HG03039 (cell line): ENCODE measurements around the gene IRF3.

ENCODE experiments used
- ATAC-seq: cut with Tn5 transposase; IDR thresholded peaks from one replicate; pipeline ENCODE4 v1.9.1; 2021; ENCODE audit warnings: mild to moderate bottlenecking, moderate library complexity; ENCODE audit not compliant: unreplicated experiment

Gene IRF3

DNA sequence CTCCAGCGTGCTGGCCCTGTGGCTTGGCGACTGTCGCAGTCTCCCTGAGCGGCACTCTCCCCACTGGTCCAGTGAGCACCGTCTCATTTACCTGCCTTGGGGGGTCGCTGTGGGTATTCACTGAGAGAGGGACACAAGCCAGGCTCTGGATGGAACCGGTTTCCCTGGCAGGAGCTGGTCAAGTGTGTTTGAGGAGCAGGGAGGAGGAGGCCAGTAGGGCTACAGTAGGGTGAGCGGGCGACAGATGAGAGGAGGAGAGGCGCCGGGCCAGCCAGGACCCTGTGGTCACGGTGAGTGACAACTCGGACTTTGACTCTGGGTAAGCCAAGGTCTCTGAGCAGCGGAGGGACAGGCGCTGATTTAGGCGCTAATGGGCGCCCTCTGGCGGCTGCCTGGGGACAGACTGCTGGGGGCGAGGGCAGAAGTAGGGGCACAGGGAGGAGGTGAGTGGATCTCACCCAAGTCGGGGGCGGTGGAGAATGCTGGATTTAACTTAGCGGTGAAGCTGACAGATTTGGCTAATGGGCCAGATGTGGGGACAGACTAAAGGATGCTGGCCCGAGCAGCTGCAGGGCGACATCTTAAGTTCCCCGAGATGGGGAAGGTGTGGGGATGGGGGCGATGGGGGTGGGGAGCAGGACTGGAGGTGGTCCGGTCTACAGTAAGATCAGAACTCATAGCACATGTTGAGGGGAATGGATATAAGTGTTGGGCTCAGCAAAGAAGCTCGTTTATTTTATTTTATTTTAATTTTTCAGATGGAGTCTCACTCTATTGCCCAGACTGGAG, 6.7 kb upstream of the IRF3 start:
- no peak for ATAC-seq

DNA sequence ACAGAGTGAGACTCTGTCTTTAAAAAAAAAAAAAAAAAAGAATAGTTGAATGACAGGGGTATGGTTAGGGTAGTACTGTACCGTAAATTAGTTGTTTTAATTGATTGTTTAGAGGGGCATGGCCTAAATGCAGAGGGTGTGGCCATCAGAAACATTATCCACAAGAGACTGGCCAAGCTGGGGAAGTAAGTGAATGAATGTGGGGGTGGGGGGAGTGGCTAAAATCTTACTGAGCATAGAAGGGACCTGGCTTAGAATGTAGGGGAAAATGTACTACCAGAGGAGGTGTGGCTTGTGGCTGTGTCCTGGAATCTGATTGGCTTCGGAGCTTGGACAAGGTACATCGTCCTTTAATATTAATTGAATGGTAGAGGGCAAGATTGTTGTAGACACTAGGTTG, 3.9 kb upstream of the IRF3 start:
- ATAC-seq = no peak

DNA sequence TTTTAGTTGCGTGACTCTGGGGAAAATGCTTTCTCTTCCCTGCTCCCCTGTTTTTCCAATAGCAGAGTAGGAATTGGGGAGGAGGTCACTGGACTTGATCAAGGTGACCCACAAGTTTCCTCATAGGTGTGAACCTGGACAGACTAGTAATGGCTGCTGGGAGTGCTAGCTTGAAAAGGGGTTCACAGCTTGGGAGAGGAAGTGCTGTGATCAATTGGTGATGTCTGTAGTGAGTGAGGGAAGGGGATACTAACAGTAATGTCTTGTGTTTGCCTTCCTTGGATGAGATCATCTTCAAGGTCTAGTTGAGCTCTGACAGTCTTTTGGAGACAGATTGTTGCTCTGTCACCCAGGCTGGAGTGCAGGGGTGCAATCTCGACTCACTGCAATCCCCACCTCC, 1.8 kb upstream of the IRF3 start:
- no peak for ATAC-seq

DNA sequence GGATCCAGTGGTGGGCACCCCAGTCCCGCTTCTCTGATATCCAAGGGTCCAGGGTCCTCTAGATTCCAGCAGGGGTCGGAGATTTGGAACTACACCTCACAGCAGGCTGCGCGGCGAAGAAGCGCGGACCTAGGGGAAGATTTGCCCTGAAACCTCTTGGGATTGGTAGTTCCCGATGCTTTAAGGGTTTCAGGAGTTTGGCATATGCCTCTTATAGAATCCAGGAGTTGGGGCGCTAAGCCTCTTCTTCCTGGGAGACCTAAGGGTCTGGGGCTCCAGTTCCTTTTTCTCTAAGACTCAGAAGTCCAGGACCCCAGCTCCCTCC, 425 bp upstream of the IRF3 start:
- no peak for ATAC-seq

GRCh38 chr19:49665036-49665350, 664 bp downstream of the IRF3 start:
- ATAC-seq = no peak

DNA sequence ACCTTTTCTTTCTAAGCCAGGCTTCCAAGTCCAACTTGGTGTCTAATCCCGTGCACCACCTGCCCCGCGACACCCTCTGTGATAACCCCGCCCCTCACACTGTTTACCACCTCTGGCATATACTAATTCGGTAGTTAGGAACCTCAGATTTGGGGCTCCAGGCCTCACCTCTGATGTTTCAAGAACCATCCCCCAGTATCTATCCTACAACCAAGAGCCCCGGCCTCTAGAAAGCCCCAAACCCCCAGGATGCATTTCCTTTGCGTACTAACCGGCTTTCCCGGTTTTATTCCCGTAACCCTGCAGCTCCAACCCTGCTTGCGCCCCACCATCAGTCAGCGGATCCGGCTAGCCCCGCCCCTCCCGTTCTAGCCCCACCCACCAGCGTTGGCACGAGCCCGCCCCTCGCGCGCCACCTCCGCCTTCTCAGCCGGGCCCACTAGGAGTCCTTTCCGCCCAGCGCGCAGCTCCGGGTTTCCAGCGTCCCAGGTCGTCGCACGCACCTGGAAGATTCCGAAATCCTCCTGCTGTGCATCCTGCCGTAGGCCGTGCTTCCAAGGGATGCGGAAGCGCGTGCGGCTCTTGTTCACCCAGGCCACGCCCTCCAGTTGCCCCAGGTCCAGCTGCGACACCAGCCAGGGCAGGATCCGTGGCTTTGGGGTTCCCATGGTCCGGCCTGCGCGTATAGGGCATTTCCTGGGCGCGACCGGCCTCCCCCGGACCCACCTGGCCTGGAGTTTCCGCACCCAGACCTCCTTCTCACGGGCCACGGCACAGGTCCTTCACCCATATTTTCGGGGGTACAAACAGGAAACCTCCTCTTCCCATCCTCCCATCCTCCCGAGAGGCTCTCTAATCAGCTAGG, 1.3 kb downstream of the IRF3 start:
- no peak for ATAC-seq

GRCh38 chr19:49663224-49663623, 2.4 kb downstream of the IRF3 start:
- ATAC-seq = no peak

GRCh38 chr19:49662011-49662410, 3.6 kb downstream of the IRF3 start:
- ATAC-seq = no peak

- no peak for ATAC-seq
These were observed 5.2 kb downstream of the IRF3 start for GRCh38 chr19:49660338-49660961.

- no peak for ATAC-seq
These were observed 6.9 kb downstream of the IRF3 start for GRCh38 chr19:49658566-49659442.

- ATAC-seq = no peak
These were observed 7.5 kb downstream of the IRF3 start for GRCh38 chr19:49658139-49658517.

DNA sequence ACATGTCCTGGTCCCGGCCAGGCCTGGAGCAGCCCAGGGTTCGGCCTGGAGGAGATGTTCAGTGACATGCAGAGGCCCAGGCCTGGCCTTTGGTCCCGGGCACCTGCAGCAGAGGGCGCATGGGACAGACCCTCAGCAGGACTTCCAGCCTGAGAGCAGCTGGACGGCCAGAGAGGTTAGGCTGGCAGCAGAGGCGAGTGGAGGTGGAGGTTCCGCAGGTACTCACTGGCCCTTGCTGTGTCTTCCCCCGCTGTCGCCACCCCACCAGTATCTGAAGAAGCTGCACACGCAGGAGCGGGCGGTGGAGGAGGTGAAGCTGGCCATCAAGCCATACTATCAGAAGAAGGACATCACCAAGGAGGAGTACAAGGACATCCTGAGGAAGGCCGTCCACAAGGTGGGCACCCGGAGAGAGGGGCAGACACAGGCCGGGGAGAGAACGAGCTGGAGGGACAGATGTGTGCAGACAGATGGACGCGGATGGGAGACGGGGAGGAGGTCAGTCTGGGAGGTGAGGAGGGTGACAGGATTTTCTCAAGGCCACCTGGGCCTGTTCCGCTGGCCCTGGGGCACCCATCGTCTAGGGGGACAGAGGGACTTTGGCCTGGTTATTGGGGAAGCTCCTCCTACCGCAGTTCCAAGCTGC, 8.0 kb downstream of the IRF3 start:
- no peak for ATAC-seq

- ATAC-seq = no peak
These were observed 9.1 kb downstream of the IRF3 start for GRCh38 chr19:49656456-49657109.

DNA sequence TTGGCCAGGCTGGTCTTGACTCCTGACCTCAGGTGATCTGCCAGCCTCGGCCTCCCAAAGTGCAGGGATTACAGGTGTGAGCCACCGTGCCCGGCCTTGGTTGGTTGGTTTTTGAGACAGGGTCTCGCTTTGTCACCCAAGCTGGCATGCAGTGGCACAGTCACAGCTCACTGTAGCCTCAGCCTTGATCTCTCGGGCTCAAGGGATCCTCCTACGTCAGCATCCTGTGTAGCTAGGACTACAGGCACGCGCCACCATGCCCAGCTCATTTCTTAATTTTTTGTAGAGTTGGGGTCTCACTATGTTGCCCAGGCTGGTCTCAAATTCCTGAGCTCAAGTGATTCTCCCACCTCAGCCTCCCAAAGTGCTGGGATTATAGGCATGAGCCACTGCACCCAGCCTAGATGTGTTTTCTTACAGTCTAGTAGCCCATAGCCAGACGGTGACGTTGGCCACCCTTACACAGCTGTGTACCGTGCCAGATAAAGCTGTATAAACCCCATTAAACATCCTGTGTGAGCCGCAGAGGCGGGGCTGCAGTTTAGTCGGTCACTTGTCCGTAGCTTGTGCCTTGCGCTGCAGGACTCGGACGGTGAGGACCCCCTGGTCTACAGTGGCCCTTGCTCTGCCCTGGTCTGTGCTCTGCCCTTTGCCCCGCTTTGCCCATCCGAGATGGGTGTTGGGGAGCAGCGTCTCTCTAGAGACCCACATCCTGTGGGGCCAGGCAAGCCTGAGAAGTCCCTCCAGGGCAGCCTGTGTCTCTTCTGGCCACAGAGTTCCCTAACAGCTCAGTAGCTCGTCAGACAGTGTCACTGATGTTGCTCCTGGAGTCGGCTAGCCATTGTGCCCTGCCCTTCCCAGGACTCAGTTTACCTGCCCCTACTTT, 9.8 kb downstream of the IRF3 start:
- ATAC-seq = no peak

DNA sequence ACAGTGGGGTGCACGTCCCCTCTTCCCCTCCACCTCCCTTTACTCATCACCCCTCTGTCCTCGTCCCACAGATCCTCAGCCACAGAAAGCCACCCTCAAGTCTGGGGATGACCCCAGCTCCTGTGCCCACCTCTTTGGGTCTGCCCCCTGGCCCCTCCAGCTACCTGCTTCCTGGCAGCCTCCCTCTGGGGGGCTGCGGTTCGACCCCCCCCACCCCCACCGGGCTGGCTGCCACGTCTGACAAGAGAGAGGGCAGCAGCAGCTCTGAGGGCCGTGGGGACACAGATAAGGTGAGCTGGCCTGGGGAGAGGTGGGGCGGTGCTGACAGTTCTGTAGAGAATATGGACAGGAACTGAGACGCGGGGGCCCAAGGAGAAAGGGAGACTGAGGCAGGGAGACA, 11.1 kb downstream of the IRF3 start:
- no peak for ATAC-seq

GRCh38 chr19:49653466-49653806, 12.2 kb downstream of the IRF3 start:
- ATAC-seq = no peak

- ATAC-seq = no peak
These were observed 12.8 kb downstream of the IRF3 start for GRCh38 chr19:49652551-49653465.

GRCh38 chr19:49651820-49652550, 13.7 kb downstream of the IRF3 start:
- ATAC-seq = no peak
